Upper lobe of left lung (tissue), 6 donors: Measurements from ENCODE around the gene CAMK4. TPM values are rescaled to one million over a fixed set of nuclear protein-coding genes. Genes with fewer than 3 reads are reported as not detected.

Experiments
- ATAC-seq, 2 donors: fragments of 200-7000 bp; cut with Tn5 transposase; one replicate each; pipeline ENCODE4 v1.9.1; 2022; ENCODE audit warnings: mild to moderate bottlenecking in 2 of 2, moderate library complexity in 2 of 2; ENCODE audit not compliant: low FRiP score in 2 of 2
- DNase-seq, 2 donors: peaks; one replicate each; pipeline ENCODE4 v3.0.0-alpha.2; 2019 to 2020
- H3K27ac ChIP-seq, 4 donors: fragments of 200-600 bp; sonication (generic); one replicate each; pipeline ENCODE4 v1.5.1; 2016 to 2019
- H3K27me3 ChIP-seq, 4 donors: fragments of 200-600 bp; sonication (generic); one replicate each; pipeline ENCODE4 v1.5.1; 2017 to 2019
- H3K36me3 ChIP-seq, 4 donors: fragments of 200-600 bp; sonication (generic); one replicate each; pipeline ENCODE4 v1.5.1; 2016 to 2019
- H3K4me1 ChIP-seq, 4 donors: fragments of 200-600 bp; sonication (generic); one replicate each; pipeline ENCODE4 v1.5.1; 2018 to 2019
- H3K4me3 ChIP-seq, 4 donors: fragments of 200-600 bp; sonication (generic); one replicate each; pipeline ENCODE4 v1.5.1; 2017 to 2019; ENCODE audit warnings: mild to moderate bottlenecking in 2 of 4, moderate library complexity in 1 of 4
- H3K9me3 ChIP-seq, 4 donors: fragments of 200-600 bp; sonication (generic); one replicate each; pipeline ENCODE4 v1.5.1; 2018 to 2019
- EP300 ChIP-seq, 4 donors: sonication (generic); formaldehyde crosslinking; IDR thresholded peaks; one replicate each; pipeline ENCODE4 v1.5.1; 2017; ENCODE audit warnings: antibody characterized with exemption in 4 of 4, control low read depth in 2 of 4
- POLR2A ChIP-seq, 4 donors: fragments of 450-650 bp; IDR thresholded peaks; one replicate each; pipeline ENCODE4 v1.5.1; 2016 to 2017; ENCODE audit warnings: antibody characterized with exemption in 4 of 4, mild to moderate bottlenecking in 2 of 4
- POLR2AphosphoS5 ChIP-seq, 2 donors: sonication (generic); formaldehyde crosslinking; IDR thresholded peaks; one replicate each; pipeline ENCODE4 v1.5.1; 2017; ENCODE audit warnings: antibody characterized with exemption in 2 of 2
- WGBS, 2 donors: methylation state at CpG; one replicate each; pipeline ENCODE4 v1.1.5; 2017 to 2018; 5-methylcytosine and 5-hydroxymethylcytosine counted together
- total RNA-seq, 6 donors: library from RNA; depleted of rRNA in 4 of 6; stranded (reverse); fragments of >200 nt in 4 of 6; gene quantifications; one replicate each; pipeline versions ENCODE4 v1.1.0 to v1.2.1, GENCODE V29; 2016 to 2021
- TF ChIP-seq, protein P1 (sequence below), 6 experiments: fragments of 450-650 bp in 4 of 6; fragments of 200-600 bp in 2 of 6; sonication (generic) in 2 of 6; IDR thresholded peaks; one replicate each; pipeline ENCODE4 v1.5.1; 2016 to 2019; ENCODE audit warnings: antibody characterized with exemption in 6 of 6
- donor health status: DM: no; HTN: no; CAD: no; lungs with moderate emphysema.
- donor health status: DM: no; HTN: yes; CAD: no; lungs with severe emphysema.

Gene CAMK4
- total RNA-seq = 10 to 100 TPM in 1 of 6 donors, 1 to 10 TPM in 5; 1.8 to 36.7 (median 2.2) TPM

DNA sequence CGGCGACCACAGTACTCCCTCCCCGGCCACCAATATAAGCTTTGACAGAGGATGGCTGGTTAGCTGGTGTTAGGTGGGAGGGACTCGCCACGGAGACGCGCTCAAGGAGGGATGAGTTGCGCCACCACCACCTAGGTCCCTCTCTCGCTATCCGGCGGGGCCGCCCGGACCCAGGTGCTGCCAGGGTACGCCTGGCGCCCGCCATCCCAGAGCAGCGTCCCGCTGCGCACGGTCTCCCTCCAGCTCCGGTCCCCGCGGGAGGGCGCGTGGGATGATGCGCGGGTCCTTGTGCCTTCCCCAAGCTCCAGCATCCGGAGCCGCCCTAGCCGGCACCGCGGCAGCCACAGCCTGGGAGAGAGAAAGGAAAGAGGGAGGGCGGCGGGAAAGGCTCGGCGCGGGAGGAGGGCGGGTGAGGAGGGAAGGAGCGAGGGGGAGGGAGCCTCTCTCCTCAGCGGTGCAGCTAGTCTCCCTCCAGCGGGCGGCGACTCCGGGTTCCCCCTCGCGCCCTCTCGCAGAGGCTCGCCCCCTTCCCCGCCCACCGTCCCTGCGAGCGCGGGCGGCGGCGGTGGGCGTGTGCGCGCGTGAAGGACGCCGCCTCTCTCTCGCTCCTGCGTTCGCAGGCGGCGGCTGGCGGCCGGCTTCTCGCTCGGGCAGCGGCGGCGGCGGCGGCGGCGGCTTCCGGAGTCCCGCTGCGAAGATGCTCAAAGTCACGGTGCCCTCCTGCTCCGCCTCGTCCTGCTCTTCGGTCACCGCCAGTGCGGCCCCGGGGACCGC, at the start of gene CAMK4:
Gene CAMK4 (plus strand): TSS at position 598 of the 774 bp plus-strand sequence. CDS start 100 bp downstream, at position 698.
- H3K27me3 ChIP-seq = peaks cover 0 to 10% (median 4%) of the 10 kb centered on the region in 4 donors
- DNase-seq = peak; percentile 45 to 91

DNA sequence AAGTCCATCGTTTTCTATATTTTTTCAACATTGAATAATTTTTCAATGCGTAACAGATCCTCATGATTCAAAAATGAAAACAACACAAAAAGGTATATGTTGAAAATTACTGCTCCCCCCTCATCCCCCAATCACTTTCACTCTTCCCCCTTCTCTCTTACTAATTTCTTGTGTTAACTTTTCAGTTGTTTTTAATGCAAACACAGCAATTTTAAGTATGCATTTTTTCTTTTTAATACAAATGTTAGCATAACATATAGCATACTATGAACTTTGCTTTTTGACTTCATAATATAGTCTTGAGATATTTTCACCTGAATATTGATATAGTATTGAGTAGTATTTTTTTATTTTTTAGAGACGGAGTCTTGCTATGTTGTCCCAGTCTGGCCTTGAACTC, 41.1 kb upstream of the CAMK4 start:
- Histone ChIP-seq H3K36me3 (no peaks in the 10 kb centered on the region), H3K4me1 (no peaks in the 10 kb centered on the region), H3K4me3 (no peak overlapping the region), H3K9me3 (no peaks in the 10 kb centered on the region), H3K27me3 (no peaks in the 10 kb centered on the region), H3K27ac (no peak overlapping the region)
- 64 to 95% methylated on average over 3 of the region's 3 CpGs for WGBS, 2 donors
- DNase-seq = no peak
- ATAC-seq = no peak
- no peak for TF ChIP-seq POLR2A (IDR thresholded peaks at IDR 0.05)
- TF ChIP-seq EP300 (IDR thresholded peaks at IDR 0.05) = no peak
- no peak for TF ChIP-seq POLR2AphosphoS5 (IDR thresholded peaks at IDR 0.05)
- TF ChIP-seq, protein P1, sequence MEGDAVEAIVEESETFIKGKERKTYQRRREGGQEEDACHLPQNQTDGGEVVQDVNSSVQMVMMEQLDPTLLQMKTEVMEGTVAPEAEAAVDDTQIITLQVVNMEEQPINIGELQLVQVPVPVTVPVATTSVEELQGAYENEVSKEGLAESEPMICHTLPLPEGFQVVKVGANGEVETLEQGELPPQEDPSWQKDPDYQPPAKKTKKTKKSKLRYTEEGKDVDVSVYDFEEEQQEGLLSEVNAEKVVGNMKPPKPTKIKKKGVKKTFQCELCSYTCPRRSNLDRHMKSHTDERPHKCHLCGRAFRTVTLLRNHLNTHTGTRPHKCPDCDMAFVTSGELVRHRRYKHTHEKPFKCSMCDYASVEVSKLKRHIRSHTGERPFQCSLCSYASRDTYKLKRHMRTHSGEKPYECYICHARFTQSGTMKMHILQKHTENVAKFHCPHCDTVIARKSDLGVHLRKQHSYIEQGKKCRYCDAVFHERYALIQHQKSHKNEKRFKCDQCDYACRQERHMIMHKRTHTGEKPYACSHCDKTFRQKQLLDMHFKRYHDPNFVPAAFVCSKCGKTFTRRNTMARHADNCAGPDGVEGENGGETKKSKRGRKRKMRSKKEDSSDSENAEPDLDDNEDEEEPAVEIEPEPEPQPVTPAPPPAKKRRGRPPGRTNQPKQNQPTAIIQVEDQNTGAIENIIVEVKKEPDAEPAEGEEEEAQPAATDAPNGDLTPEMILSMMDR (IDR thresholded peaks at IDR 0.05) = no peak

More for the DNA sequence above, at the start of gene CAMK4:
- peak; percentile 78 to 95 for ATAC-seq
- peak within 1 kb of the TSS in 2 of 4 donors; percentile 38 to 58 for H3K27ac ChIP-seq
- H3K4me1 ChIP-seq = peaks cover 10 to 24% (median 15%) of the 10 kb centered on the region in 4 donors
- 1 to 6% methylated on average over 14 to 62 of the region's 89 CpGs for WGBS, 2 donors
- no peak for TF ChIP-seq POLR2A (IDR thresholded peaks at IDR 0.05)
- TF ChIP-seq POLR2AphosphoS5 (IDR thresholded peaks at IDR 0.05) = peak in 1 of 2 donors; percentile 8
- TF ChIP-seq, protein P1 (IDR thresholded peaks at IDR 0.05) = peak in 2 of 6 experiments; percentile 16 to 28
- TF ChIP-seq EP300 (IDR thresholded peaks at IDR 0.05) = no peak
- peak within 1 kb of the TSS; percentile 40 to 65 (median 52) for H3K4me3 ChIP-seq
- no peaks in the 10 kb centered on the region for H3K36me3 ChIP-seq
- H3K9me3 ChIP-seq = no peaks in the 10 kb centered on the region

- no peak for TF ChIP-seq POLR2AphosphoS5 (IDR thresholded peaks at IDR 0.05)
- TF ChIP-seq EP300 (IDR thresholded peaks at IDR 0.05) = no peak
- no peak for TF ChIP-seq POLR2A (IDR thresholded peaks at IDR 0.05)
- TF ChIP-seq, protein P1 (IDR thresholded peaks at IDR 0.05) = no peak
- 71 to 73% methylated on average over 1 of the region's 1 CpG for WGBS, 2 donors
- H3K27ac ChIP-seq = no peak overlapping the region
- no peak overlapping the region for H3K4me3 ChIP-seq
- H3K36me3 ChIP-seq = no peaks in the 10 kb centered on the region
- no peaks in the 10 kb centered on the region for H3K27me3 ChIP-seq
- ATAC-seq (no peak), DNase-seq (no peak)
- H3K9me3 ChIP-seq = no peaks in the 10 kb centered on the region
- no peaks in the 10 kb centered on the region for H3K4me1 ChIP-seq
These were observed 37.1 kb upstream of the CAMK4 start for GRCh38 chr5:111187079-111187478.

GRCh38 chr5:111194053-111194452, 30.1 kb upstream of the CAMK4 start:
- no peak overlapping the region for H3K27ac ChIP-seq
- no peak for DNase-seq
- H3K27me3 ChIP-seq = no peaks in the 10 kb centered on the region
- no peaks in the 10 kb centered on the region for H3K9me3 ChIP-seq
- no peak for ATAC-seq
- H3K4me3 ChIP-seq = no peak overlapping the region
- H3K36me3 ChIP-seq = no peaks in the 10 kb centered on the region
- TF ChIP-seq POLR2AphosphoS5 (IDR thresholded peaks at IDR 0.05) = no peak
- no peak for TF ChIP-seq EP300 (IDR thresholded peaks at IDR 0.05)
- TF ChIP-seq POLR2A (IDR thresholded peaks at IDR 0.05) = no peak
- TF ChIP-seq, protein P1 (IDR thresholded peaks at IDR 0.05) = no peak
- no peaks in the 10 kb centered on the region for H3K4me1 ChIP-seq
- 50 to 53% methylated on average over 1 of the region's 1 CpG for WGBS, 2 donors
